HG02884 (cell line): Measurements from ENCODE around the gene CDH12.
"Not testable (repeated sequence)": the region's sequence is repeated elsewhere in the genome, so short reads cannot be mapped to it uniquely, and the experiment has no call there.

ENCODE experiments used
- ATAC-seq: cut with Tn5 transposase; IDR thresholded peaks from one replicate; pipeline ENCODE4 v1.9.1; 2021; ENCODE audit warnings: mild to moderate bottlenecking, moderate library complexity; ENCODE audit not compliant: unreplicated experiment

The CDH12 gene

DNA sequence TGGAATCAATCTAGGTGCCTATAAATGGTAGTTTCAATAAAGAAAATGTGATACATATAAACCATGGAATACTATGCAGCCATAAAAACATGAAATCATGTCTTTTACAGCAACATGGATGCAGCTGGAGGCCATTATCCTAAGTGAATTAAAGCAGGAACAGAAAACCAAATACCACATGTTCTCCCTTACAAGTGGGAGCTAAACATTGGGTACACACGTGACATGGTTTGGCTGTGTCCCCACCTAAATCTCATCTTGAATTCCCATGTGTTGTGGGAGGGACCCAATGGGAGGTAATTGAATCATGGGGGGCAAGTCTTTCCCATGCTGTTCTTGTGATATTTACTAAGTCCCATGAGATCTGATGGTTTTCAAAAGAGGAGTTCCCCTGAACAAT, 78.9 kb downstream of the CDH12 start:
- ATAC-seq, result not testable (repeated sequence)

DNA sequence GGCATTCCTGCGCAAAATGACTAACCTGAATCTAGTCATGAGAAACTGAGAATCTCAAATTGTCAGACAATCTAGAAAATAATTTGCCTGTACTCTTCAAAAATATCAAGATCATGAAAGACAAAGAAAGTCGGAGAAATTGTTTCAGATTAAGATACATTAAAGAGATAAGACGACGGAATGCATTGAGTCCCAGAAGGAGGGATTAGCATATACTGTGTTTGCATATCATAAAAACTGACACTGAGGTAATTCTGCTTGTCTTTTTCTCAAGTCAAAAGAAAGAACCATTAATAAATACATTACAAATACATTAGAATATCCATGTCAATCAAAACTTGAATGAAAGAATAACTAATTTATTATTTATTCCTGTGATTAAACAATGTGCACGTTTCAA, 88.4 kb downstream of the CDH12 start:
- no peak for ATAC-seq

DNA sequence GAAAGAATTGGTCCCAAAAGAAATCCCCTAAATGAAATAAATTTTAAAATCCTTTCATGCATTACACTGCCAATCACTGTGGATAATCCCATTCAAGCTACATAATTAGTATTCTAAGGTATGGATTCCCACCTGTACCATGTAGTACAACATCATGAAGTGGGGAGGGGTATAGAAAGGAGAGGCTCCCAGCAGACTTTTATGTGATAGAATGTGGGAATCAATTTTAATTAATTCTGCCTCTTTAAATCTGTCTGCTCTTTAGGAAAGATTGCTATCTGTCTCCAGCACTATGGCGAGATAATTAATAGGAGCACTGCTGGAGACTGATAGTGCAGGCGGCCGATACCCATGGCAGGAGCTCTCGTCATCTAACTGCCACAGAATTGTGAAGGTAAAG, 95.4 kb downstream of the CDH12 start:
- ATAC-seq, result no peak

DNA sequence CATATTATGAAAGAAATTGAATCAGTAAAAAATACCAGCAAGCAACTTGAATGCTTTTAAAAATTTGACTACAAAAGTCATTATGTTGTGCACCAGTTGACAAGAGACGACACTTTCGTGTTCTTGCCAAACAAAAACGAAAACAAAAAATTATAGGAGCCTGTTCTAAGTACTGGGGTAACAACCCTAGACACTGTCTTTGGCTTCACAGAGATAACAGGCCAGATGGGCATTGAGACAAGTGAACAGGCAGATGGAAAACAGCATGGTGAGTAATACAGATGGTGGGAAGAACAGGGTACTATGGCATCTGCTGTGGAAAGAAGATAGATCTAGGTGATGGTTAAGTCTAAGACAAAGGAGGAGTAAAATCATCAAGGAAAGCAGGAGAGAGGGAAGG, 99.0 kb downstream of the CDH12 start:
- no peak for ATAC-seq

DNA sequence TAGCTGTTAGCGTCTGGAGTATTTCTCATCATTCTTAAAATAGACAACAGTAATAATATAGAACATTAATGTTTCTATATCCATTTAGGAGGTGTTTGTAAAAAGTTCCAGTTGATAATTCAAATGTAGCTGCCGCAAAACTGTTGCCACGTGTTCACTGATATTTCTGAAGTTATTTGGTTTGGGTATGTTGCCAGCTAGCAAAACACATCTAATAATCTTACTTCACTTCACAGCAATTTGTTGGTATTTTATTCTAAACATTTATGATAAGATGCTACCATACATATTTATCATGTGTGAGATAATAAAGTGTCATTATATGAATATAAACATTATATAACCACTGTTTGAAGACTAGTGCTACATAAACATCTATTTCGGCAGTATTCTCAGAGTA, 101.6 kb downstream of the CDH12 start:
- no peak for ATAC-seq

DNA sequence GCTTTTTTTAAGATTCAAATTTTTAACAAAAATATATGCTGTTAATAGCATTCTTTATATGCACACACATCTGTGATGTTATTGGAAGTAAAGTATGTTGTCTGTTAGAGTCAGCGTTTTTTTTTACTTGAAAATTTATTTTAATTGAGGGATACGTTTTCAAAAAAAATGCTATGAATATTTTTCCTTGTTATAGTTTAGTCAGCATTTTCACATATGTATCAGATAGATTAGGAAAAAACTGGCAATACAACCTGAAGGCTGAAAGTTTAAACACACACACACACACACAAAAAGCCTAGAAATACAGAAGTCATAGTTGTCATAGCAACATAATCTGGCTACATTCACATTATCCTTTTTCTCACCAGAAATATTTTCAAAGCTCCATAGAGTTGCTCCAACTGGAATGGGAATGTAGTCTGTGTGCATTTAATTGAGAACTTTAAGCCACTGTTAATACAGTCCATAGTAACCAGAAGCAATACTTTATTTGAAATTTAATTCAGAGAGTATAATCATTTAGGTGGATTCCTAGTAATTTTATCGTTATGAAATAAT, 116.6 kb downstream of the CDH12 start:
- ATAC-seq, result no peak

DNA sequence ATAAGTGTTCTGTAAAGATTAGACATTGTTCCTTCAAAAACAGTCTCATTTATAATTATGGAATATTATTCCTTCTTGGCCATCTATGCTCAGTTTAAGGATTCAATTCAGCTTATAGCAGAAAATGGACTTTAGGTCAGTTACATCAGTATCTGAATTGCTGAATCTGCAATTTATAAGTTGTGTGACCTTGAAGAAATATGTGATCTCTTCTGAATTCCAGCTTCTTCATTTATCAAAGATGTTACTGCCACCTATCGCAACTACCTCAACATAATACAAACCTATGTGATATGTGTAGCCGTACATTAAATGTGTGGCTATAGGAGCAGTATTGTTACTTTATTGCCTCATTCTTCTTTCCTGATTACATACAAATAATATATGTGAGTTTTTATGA, 118.2 kb downstream of the CDH12 start:
- ATAC-seq, result no peak

DNA sequence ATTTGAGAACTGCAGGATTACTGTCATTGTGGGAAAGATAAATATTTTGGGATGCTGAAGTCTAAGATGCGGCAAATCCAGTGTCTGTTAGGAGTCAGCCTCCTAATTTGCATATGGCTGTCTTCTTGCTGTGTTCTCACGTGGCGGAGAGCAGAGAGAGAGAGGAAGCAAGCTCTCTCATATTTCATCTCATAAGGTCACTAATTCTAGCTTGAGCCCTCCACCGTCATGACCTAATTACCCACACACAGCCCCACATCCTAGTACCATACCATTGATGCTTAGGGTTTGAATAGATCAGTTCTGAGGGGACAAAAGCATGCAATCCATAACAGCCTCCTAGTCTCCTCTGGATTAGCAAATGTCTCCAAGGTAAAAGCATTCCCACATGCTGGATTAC, 124.5 kb downstream of the CDH12 start:
- ATAC-seq, result no peak

DNA sequence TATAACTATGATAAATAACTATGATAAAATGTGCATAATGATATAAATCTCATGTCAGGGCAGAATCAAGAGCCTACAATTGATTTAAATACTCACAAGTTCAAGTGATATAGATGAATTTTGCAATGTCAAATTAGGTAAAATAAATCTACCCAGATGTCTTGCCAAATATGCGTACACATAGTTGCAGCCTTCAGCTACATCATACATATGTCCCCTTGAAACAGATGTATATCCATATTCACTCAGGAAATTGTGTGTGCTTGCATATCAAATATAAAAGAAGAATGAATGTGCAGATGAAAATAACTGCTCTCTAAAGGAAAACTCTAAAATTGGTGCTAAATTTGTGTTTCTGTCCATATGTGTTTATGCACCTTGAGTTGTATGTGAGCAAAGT, 130.7 kb downstream of the CDH12 start:
- no peak for ATAC-seq

DNA sequence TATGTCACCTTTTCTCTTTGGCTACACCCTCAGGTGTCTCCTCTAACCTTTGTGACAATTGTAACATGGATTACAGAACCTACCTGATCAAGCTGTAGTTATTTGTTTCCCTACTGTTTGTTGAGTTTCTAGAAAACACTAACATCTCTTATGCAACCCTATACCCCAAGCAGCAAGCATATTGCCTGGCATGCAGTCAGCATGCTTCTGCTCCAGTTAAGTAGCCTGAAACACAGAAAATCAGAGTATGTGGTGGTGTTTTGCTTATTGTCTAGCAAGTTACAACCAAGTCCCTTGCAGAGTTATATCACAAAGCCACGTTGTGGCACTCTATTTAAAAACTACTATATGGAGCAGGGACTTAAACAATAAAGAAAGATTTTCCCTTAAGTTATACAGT, 131.1 kb downstream of the CDH12 start:
- no peak for ATAC-seq

DNA sequence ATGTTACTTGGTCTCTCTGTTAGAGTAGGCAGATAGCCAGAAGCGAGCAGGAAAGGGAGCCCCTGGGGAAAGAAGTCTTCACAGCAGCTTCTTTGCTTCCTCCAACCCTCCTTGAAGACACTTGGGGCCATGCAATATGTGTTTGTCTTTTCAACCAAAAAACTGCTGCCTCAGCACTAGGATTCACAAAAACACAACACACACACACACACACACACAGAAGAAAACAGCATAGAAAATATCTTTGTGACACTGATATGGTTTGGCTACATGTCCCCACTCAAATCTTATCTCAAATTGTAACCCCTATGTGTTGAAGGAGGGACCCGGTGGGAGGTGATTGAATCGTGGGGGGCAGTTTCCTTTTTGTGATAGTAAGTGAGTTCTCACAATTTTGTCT, 133.3 kb downstream of the CDH12 start:
- no peak for ATAC-seq

DNA sequence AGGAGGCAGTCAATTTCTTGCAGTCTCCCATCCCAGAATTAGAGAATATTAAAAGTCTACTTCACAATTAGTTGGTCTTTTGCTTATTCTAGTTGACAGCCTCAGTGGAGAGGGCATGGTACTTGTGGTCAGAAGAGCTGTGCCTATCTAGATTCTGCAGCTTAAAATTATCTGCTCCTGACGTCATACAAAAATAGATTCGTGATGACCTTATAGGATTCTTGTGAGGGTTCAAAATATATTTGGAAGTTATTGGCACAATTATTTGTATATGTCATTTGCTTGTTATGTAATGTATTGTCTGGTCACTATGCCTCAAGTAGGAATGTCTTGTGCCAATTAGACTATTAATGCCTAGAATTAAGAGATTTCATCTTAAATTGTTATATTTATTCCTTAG, 142.5 kb downstream of the CDH12 start:
- no peak for ATAC-seq

DNA sequence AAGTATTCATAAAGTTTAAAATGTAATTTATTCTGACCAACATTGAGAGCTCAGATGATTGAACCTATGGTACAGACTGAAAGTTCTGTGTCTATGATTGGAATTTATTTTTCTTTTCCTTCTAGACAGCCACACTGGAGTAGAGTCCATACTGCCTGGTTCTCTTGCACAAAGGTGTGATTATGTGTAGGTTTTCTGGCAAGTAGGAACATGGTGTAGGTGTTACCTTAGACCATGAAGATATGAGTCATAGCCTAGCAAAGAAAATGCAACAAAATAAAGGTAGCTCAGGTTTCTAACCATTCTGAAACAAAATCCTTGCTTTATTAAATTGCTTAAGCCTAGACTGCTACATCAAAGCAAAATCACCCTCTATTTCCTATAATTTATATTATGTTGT, 143.4 kb downstream of the CDH12 start:
- ATAC-seq, result no peak

DNA sequence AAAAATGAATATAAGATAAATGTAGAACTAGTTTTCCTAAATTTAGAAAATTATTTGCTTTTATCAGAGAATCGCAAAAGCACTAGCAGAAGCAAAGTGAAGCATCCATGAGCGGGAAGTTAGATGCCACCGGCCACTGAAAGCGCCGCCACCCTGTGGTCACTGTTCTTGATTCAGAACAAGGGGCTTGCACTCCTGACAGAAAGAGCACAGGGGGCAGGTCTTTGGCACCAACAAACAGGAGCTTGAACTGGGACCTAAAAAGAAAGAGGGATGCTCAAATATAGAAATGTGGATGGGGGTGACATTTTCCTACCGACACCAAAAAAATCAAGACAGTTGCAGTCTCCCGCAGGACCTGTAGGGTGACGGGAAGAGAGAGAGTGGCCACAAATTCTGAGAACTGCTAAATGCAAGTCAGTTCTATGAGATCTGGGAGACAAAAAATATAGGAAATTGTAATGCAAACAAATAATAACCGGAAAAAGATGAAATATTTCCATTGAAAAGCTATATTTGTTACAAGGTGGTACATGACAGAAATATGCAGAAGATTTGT, 144.3 kb downstream of the CDH12 start:
- ATAC-seq, result no peak

DNA sequence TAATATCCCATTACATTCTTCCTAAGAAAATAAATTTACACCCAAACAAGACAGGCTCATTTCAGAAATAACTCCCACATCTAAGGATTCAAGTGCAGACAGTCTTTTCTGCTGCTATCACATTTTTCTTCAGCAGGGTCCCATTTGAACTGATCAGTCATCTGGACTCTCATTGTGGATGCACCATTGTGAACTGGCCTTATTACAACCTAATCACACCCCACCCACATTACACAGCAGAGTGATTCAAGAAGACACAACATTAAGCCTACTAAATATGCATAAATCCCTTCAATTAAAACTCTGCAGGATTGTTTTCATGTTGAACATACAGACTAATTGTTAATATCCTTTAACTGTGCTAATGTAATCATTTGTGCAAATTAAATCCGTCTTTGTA, 146.2 kb downstream of the CDH12 start:
- no peak for ATAC-seq

DNA sequence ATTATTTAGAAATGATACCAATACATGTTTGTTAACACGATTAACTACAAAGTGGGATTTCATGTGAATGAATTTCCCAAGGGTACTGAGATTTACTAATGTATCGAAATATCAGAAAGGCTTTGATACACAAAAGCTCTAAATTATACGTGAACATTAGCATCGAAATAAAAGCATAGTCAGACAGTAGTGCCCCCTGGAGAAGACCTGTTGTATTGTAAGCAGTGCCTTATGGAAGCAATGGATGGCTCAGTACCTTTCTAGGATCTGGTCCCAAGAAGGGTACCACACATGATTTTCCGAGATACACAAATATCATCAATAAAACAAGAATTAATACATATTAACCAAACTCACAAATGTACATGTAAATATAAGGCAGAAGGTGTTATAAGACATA, 153.8 kb downstream of the CDH12 start:
- ATAC-seq, result no peak

DNA sequence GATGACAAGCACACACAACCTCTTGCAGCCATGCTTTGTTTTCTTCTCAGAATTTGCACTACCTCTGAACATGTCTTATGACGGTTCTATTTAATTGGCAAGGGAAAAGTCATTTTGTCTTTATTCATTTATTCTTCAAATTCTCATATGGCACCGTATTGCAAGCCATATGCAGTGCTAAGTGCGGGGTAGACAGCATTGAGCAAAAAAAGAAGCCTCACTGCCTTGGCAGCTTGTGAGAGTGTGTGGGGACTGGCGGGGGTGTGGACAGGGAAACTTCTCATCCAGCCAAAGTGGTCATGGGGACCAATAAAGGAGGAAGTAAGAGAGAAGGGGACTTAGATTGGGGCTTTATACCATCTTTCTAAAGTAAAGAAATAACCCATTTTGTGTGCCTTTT, 160.0 kb downstream of the CDH12 start:
- no peak for ATAC-seq

DNA sequence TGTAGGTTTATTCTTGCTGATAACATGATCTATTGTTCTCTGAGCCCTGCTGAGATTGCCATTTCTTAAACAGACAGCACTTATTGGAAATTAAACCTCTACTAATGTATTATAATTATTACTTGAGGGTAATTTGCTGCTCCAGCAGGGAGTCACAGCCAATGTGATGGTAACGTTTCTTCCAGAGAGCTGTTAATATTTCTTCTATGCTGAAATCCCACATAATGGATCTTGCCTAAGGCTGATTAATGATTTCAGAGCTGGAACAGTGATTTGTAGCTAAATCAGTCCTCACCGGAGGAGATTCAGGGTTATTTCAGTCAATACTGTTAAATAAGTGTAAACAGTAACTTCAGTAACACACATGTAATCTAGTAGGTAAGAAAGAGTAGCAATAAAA, 170.1 kb downstream of the CDH12 start:
- no peak for ATAC-seq

DNA sequence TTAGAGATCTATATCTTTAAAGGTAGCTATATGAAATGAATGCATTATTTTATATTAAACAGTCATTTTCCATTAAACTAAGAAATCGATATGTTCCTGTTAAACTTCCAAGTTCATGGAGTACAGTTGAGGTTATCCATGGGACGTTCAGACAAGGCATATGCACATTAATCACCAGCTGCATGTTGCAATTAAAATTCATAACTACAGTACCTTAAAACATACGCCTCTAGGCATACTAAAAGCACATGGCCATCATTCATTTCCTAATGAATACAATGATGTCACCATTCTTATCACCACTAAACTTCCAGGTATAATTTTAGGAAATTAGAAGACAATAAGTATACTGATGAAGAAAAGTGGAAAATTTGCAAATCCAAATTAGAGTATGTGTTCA, 174.3 kb downstream of the CDH12 start:
- ATAC-seq, result no peak

DNA sequence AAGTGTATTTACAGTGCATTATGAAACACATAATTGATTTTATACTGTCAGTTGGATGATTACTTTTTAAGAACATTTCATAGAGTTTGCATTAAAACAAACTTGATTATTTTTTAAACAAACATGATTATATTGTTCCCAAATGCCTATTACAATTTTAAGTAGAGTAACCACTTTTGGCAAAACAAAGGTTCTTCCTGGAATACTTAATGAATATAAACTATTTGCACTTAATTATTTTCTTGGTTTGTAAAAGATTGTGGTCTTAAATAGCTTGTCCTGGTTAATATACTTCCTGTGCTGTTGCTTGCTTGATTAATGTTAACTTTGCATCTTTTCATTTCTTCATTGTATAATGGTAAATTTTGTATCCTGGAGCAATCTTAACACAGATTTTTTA, 180.0 kb downstream of the CDH12 start:
- ATAC-seq, result no peak

DNA sequence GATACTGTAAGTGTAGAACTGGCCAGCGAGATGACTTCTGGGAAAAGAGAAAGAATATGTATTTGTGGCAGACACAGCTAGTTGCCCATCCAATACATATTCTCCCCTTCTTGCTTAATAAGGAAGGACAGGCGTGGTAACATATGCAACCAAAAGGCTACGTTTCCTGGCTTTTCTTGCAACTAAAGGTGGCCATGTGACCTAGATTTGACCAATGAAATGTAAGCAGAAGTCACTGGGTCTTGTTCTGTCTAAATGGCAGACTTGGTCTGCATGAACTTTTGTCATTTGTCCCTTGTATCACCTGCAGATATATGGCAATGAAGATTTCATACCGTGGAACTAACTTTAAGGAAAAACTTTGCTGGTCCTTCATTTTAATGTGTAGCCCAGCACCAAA, 183.8 kb downstream of the CDH12 start:
- no peak for ATAC-seq

DNA sequence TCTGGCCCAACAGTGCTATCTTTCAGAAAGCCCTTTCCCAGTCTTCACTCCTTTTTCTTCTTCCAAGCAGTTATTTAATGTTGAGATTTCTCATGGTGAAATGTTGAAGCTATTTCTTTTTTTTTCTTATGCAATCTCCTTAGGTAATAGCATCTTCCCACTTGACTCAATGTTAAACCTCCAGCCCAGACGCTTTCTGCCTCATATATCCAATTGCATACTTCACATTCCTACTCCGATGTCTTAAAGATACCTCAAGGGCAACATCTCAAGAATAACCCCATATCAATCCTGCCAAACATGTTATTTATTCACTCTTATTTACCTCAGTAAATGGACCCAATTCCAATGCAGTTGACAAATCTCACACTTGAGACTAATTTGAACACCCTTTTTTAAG, 187.3 kb downstream of the CDH12 start:
- ATAC-seq, result no peak

DNA sequence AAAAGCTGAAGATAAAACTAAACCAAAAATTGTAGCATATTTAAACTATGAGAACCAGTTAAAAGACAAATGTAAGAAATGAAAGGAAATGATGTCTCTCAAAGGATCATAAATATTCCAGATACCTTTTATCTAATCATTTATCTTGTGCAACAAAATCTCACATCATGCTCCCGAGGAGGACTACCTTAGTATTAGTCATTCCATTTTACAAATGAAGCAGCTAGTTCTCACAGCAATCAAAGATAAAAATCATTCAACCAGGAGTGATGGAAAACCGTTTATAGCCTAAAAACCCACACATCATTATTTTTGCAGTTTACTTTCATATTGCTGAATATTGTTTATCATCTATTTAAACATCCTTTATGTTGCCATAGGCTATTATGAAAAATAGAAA, 190.0 kb downstream of the CDH12 start:
- ATAC-seq, result no peak

DNA sequence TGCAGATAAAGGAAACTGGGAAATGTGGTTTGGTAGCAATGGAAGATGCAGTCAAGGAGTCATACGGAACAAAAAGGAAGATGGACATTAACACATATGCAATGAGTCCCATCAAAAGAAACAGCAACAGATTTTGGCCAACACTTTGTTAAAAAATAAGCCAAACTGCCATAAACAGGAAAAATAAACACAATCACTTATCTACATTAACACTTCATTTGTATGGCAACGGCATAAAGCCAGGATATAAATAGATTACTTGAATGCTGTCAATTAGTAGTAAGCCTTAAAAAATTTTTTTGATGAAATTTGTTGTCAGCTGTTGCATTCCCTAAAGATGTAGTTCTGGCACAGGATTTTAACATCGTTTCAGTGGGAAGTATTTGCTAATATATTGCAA, 190.8 kb downstream of the CDH12 start:
- no peak for ATAC-seq
